SIG-M5 (cell line): ENCODE data around the gene GALNT9.
"Not testable (repeated sequence)": the region's sequence is repeated elsewhere in the genome, so short reads cannot be mapped to it uniquely, and the experiment has no call there.

Source experiments
- DNase-seq: peaks from one replicate; lab custom pipeline; 2025; lab: John Stamatoyannopoulos, UW

GALNT9 gene

DNA sequence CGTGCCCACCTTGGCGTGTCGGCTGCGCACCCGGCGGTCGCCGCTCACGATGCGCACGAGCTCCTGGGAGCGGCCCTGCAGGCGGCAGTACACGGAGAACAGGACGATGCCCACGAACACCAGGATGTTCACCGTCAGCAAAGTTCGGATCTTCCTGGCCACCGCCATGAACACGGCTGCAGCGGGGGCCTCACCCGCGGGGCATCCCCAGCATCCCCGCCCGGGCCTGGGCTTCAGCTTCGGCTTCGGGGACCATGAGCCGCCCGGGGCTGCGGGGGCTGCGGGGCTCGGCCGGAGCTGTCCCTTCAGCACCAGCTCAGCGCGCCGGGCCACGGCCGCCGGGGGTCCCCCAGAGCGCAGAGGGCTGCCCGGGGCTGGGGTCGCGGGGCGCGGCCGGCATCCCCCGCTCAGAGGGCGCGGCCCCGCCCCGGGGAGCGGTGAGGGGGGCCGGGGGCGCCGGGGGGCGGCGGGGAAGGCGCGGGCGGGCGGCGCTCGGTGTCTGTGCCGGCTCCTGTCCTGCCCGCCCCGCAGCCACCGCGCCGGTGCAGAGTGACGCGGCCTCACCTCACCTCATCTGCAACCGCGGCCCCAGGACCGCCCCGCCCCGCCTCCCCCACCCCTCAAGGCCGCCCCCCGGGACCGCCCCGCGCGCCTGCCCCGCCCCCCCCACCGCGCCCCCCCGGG lies at the start of gene GALNT9:
TSS of gene GALNT9 (minus strand) at position 554 of the 684 bp plus-strand sequence. CDS start at position 168, 386 bp downstream.
- no peak for DNase-seq

DNA sequence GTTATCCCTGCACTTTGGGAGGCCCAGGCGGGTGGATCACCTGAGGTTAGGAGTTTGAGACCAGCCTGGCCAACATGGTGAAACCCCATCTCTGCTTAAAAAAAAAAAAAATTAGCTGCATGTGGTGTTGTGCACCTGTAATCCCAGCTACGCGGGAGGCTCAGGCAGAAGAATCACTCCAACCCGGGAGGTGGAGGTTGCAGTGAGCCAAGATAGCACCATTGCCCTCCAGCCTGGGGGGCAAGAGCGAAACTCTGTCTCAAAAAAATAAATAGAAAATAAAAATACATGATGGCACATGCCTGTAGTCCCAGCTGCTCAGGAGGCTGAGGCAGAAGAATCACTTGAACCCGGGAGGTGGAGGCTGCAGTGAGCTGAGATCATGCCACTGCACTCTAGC lies 49.7 kb upstream of the GALNT9 start:
- not testable (repeated sequence) for DNase-seq

DNA sequence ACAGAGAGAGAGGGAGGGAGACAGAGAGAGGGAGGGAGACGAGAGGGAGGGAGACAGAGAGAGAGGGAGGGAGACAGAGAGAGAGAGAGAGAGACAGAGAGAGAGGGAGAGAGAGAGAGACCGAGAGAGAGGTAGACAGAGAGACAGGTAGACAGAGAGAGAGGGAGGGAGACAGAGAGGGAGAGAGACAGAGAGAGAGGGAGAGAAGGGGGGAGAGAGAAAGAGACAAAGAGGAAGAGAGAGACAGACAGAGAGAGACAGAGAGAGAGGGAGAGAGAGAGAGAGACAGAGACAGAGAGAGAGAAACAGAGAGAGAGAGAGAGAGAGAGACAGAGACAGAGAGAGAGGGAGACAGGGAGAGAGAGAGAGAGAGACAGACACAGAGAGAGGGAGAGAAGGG lies 47.8 kb upstream of the GALNT9 start:
- DNase-seq = no peak

DNA sequence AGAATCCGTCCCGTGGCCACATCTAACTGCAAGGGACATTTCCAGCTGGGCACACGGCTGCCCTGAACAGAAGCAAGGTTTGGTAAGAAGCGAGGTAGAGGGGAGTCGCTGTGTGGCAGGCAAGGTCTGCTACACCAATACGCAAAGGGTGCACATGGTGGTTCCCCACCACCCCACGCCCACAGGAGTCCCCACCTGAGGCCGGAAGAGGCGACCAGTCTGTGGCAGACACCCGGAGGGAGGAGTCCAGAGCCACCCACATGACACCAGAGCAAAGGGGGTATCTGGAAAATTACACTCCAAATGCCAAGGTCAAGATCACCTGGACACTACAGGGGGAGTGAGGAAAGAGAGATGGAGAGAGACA lies 47.1 kb upstream of the GALNT9 start:
- DNase-seq = no peak

DNA sequence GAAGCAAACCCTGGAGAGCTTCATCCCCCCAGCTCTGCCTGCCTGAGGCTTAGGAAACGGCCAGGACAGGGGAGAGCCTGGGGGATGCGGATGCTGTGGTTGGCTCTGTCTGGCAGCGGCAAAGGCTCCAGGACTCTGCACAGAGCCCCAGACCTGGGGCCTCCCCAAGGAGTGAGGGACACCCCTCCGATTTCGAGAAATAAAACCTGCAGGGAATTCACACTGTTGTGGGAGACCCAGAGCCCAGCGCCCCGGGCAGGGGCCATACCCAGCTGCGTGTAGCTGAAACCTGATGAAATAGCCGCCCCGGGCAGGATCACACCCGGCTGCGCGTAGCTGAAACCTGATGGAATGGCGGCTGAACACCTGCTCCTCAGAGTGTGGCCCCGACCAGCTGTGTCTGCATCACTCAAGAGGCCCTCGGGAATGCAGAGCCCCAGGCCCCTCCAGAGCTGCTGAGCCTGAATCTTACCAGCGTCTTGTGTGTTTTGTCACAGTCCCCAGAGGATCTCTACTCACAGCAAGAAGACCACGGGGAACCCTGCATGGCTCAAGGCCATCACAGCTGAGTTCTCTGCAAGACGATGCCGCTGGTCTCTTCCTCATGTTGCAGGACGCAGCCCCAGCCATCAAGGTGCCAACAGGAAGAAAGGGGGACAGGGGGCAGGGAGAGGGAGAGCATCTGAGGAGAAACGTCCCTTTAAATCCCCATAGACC lies 46.5 kb upstream of the GALNT9 start:
- no peak for DNase-seq

DNA sequence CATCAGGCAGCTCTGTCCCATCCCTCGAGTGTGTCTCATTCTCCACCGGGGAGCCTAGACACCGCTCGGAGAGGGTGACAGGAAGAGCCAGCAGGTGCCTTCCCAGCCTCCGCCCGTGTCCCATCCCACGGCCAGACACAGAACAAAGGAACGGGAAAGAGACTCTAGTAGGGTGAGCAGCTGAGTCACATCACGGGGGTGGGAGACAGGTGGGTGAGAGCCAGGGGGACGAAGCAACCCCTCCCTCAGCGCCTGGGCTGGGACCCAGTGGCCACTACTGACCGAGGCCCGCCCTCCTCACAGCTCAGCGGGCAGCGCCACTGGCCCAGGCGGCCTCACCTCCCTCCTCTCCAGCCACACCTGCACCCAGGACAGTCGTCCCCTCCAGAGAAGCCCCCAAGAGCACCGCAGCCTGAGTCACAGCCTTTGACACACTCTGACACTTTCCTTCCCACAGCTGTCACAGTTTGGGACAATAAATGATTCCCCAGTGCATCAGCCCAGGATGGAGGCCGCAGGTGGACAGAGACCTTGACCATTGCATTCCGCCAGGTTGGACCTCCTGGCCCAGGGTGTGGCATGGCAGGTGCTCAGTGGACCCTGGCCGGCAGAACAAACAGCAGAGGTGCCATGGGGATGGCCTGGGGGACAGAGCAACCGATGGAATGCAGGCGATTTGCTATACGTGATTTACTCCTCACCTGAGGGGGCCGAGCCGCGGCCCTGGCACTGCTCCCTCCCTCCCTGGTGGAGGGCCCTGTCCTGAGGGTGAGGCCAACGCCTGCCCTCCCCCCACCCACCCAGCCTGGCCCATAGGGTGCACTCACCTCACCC lies 45.4 kb upstream of the GALNT9 start:
- no peak for DNase-seq

DNA sequence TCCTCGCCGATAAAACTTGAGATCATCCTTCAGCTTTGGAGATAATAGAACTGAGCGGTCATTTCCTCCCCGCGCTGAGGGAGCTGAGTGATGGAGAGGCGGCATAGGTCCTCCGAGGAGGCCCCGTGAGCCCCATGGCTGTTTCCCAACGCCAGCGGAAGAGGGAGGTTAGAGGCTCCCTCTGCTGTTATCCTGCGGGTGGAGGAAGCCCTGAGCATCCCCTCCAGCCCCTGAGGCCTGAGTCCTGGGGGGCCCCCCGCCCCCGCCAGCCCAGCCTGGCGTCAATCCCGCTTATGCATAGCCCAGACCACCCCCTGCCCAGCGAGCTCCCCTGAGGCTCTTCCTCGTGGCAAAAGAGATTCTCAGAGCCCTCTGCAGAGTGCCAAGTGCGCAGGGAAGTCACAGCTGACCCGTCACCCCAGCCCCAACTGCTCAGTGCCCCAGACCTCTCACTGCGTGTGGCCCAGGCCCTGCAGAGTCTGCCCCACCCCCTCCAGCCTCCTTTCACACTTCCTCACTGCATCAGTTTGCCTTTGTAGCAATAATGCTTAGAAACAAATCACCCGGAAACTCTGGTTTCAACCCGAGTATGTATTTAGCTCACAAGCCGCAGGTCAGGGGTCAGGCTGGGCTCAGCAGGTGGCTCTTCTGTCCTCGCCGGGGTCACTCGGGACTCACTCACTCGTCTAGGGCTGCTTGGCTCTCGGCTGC lies 44.7 kb upstream of the GALNT9 start:
- DNase-seq = no peak

DNA sequence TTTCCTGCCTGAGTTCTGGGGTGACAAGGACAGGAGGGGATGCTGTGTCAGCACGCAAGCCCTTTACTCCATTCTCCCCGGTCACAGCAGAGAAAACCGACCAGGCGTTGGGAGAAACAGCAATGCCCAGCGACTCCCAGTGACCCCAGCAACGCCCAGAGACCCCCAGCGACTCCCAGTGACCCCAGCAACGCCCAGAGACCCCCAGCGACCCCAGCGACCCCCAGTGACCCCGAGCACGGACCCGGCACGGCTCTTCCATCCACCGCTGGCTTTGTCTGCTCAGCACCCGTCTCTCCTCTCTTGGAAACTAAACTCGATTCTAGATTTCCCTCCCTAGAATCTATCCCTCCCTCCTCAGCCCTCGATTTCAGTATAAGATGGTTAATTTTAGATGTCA lies 38.5 kb upstream of the GALNT9 start:
- DNase-seq = no peak

DNA sequence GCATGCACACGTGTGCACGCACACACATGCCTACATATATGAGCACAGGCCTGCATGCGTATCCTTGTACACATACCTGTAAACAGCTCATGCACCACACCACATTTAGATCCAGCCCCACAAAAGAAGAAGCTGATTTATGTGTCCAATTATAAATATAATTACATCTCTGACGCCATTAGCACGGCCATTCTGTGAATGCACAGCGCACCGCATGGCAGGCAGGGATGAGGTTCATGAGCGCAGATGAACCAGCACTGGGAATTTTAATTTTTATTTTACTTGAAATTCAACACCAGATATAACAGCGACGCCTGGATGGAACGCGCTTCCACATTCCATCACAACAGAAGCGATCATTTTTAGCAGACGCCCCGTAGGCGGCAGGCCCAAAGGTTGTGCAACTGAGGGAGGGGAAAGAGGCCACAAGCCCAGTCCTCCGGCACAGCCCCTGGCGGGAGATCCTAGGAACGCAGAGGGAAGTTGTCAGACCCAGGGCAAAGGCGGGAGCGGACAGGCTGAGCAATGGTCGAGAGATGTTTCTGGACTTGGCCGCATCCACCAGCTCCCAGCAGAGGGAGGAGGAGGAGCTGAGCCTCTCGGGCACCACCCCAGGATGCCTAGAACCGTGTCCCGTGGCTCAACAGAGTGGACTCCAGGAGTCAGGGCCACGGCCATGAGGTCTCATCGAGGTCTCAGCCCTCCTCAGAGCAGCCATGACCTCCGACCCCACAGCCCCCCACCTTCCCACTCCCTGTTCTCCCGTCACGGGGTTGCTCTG lies 37.9 kb upstream of the GALNT9 start:
- no peak for DNase-seq

DNA sequence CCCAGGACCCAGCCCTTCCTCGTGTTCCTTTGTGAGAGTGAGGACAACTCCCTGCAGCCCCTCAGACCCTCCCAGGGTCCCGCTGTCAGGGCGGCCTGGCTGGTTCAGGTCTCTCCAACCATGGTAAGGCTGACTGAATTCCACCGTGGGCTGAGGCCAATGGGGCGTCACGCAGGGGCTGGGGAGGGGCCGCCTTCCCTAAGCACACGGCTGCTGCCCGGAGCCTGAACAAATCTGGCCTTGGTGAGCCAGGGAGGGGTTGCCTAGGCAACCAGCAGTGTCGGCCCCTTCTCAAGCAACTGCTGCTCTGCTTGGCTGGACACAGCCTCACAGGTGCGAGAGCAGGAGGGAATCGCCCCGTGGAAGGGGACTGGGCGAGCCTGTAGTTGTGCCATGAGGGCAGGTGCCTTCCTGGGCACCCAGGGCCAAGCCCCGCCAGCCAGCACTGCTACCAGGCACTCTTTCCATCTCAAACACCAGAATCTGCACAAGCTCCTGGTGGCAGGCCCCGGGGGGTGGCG lies 37.0 kb upstream of the GALNT9 start:
- DNase-seq = no peak

DNA sequence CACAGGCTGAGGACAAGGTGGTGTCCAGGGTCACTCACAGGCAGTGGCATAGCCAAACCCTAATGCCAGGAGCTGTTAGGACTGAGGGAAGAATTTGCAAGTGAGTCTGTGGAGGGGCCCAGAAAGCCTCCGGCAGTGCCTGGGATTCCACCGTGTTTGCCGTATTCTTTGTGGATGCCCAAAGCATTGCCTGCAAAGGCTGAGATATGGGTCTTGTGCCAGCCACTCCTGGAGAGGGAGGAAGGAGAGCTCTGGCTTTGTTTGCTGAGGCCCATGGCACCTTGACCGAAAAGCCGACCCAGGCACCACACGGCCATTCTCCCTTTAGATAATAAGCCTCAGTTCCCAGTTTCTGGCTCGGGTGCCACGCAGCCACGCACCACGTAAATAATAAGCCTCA lies 35.8 kb upstream of the GALNT9 start:
- no peak for DNase-seq

DNA sequence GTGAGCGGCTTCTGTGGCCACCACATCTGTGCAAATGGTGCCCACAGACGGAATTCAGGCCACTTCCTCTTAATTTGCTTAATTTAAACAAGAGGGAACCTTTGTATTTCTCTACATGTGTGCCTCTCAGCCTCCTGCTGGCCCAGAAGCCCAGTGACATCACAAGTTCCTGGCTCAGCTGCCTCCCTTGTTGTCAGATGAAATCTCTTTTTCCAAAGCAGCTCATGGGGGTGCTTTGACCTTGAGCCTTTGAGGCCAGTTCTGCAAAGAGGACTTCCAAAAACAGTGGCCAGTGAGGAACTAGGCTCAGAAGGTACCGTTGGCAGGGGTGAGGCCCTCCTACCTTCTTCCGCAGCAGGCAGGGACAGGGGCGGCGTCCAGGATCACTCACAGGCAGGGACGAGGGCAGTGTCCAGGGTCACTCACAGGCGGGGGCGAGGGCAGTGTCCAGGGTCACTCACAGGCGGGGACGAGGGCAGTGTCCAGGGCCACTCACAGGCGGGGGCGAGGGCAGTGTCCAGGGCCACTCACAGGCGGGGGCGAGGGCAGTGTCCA lies 35.0 kb upstream of the GALNT9 start:
- DNase-seq = no peak

DNA sequence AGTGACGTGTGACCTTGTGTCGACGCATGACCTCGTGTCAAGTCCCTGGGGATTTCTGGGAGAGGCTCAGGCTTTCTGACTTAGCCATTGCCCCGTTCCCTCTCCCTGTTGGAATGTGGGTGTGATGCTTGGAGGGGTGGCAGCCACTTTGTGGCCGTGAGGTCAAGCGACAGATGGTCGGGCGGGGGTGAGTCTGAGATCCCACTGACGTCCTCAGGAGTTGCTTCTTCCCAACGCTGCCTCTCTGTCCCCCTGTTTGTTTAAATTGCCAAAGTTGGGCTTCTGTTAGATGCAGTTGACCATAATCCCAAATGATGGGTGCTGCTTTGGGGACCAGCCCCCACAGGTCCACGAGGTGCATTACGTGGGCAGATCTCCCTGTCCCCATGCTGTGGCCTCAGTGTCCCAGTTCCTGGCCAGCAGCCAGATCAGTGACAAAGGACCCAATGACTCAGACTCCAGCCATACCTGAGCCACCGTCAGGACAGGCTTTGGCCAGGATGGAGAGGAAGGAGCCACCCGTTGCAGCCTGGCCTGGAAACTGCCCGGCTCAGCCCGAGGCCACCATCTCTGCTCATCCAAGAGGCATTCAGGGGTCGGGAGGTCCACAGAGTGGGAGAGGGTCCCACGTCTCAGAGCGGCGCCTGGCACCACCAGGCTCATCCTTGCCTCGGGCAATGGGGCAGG lies 34.4 kb upstream of the GALNT9 start:
- DNase-seq = no peak

DNA sequence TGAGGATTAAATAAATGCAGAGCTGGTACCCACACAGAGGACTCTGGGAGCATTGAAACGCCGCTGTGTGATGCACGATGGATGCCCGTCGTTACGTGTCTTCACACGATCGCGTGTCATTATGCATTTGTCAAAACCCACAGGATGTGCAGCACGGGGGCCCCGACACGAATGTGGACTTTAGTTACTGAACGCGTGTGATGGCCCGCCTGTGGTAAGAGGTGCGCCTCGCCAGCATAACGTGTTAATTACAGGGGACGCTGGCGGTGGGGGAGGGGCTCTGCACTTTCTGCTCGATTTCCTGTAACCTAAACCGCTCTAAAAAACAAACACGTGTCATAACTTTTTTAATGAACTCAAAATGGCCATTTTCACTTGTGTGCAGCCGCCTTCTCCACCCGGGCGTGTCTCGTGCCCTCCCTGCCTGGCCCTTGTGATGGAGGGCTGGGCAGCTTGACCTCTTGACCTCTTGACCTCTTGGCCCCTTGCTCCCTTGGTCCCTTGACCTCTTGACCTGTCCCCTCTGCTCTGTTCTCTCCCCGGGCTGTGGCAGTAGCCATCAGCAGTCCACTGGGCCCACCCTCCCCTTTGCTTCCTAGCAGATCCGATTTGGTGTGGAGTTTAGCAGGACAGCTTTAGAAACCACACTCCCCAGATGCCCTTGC lies 33.7 kb upstream of the GALNT9 start:
- no peak for DNase-seq

DNA sequence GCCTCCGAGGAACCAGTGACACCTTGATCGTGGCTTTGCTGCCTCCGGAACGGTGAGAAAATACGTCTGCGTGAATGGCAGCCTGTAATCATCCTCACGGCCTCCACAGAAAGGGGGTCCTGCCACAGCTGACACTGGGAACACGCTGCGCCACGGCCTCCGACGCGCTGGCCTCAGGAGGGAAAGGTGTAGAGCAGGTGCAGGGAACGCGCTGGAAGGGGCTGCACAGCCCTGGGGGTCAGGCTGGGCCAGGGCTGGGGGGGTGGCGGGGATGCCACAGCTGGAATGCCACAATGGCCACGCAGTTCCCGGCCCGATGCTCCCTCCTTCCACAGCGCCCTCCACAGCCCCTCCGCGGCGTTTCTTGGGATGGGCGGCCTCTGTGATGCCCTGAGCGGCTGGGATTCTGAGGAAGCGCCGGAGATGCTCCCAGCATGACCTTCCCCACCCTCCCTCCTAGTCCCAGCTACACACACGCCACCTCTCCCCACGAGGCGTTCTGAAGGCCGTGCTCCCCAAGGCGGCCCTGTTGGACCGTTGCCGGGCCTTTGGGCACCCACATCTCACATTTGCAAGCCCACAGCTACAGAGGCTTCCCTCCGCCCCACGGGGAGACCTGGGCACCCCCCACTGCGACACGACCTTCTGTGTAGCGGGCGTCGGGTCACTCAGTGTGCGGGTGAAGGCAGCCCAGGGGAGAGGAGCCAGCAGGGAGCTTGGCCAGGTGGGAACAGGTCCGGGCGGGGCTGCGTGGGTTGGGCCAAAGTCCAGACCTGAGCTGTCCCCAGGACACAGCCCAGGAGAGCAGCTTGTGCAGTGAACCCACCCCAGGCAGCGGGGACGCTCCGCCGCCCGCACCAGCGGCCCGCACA lies 31.8 kb upstream of the GALNT9 start:
- no peak for DNase-seq

DNA sequence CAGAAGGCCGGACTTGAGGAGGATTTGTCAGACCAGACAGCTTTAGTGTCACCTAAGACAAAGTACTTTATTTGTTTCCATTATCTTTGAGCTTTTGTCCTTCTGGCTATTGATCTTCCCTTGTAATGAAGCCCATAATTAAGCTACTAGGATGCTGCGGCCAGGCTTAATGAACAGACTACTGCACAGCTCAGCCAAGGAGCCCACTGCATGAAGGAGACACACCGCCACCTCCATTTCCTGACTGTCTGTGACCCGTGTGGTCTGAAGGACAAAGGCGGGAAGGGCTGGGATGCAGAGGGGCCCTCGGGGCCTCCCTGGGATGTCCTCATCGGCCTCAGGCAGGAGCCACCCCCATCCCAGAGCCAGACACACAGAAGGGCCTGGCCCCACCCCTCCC lies 31.0 kb upstream of the GALNT9 start:
- no peak for DNase-seq

DNA sequence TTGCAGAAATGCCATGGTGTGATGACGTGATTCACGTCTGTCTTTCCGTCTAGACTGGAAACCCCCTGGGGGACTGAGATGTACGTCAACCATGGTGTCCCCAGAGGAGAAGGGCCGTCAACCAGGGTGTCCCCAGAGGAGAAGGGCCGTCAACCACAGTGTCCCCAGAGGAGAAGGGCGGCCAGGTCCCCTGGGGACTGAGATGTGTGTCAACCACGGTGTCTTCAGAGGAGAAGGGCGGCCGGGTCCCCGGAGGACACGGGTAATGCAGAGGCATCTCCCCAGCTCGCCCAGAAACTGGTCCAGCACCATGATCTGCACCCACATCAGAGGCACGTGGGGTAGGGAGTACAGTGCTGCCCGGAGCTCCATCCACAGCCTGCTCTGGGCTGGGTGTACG lies 30.6 kb upstream of the GALNT9 start:
- no peak for DNase-seq

DNA sequence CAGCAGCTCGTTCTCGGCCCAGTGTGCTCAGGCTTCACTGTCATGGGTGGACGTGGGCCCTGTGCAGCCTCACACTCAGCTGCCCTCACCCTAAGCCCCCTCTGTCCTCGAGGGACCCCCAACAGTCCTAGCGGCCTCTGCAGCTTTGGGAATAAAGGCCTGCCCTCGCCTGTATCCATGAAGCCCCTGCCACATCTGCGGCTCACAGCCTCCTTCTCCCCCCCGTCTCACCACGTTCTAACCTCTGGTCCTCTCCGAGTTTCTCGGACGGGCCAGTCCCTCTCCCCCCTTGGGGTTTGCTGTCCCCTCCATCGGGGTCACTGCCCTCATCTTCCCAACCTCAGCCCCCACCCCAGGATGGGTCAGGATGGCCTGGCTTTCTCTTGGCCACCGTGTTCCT lies 30.2 kb upstream of the GALNT9 start:
- DNase-seq = no peak
